ENCODE measurements around the gene CPNE6.

Gene CPNE6

DNA sequence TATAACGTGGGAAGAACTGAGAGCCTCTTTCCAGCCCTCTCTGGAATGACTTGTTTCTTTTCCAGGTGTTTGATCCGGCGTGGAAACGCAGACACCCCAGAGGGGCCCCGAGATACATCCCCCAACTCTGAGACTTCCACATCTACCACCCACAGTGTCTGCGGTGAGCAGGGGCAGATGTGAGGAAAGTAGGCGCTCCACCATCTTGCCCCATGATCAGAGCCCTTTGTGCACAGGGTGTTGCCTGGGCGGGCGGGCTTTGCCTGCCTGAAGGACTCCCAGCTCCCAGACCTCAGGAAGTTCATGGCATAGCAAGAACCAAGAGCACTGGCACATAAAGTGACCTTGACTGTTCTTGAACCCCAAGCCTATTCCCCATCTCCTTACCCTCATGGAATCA lies 16.7 kb upstream of the CPNE6 start:
- DNase-seq (ENCODE audit: low spot score): no peak

DNA sequence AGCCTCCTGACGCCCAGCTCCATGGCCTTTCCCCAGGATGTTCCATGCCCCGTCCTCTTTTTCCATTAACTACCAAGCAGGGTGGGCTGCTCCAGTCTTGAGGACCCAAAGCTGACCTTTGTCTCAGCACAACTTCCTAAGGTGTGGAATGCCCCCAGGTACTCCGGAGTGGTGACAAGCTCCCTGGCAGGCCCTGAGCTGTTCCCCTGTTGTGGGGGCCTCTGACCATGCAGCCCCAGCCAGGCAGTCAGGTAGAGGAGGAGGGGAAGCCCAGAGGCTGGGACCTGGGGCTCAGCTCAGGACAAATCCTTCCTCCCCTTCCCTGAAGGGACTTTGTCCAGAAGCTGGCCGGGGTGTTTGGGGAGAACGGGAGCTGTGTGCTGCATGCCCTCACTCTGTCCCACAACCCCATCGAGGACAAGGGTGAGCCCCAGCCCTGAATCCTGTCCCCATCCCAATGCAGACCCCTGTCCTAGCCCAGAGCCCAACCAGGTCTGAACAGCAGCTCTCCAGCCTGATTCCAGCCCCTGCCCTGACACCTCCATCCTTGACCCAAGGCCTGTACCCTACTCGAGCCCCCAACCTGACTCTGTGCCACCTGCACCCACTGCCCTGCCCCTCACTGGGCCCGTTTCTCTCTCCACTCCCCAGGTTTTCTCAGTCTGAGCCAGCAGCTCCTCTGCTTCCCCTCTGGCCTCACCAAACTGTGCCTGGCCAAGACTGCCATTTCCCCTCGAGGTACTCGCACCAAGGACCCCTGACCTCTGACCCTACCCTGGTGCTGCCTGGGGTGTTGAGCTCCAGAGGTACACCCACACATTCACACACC lies 15.2 kb upstream of the CPNE6 start:
- DNase-seq (ENCODE audit: low spot score): no peak

DNA sequence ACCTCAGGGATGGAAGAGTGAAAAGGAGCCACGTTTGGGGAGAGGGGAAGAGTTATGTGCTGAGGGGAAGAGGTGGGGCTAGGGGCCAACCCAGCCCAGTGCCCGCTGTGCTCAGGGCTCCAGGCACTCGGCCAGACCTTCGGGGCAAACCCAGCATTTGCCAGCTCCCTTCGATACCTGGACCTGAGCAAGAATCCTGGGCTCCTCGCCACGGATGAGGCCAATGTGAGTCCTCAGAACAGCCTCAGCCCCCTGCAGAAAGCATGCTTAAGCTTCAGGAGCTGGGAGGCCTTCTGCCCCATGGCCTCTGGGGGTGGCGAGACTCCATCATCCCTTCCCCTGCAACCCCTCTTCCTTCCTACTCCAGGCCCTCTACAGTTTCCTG lies 14.6 kb upstream of the CPNE6 start:
- no peak for DNase-seq (ENCODE audit: low spot score)

DNA sequence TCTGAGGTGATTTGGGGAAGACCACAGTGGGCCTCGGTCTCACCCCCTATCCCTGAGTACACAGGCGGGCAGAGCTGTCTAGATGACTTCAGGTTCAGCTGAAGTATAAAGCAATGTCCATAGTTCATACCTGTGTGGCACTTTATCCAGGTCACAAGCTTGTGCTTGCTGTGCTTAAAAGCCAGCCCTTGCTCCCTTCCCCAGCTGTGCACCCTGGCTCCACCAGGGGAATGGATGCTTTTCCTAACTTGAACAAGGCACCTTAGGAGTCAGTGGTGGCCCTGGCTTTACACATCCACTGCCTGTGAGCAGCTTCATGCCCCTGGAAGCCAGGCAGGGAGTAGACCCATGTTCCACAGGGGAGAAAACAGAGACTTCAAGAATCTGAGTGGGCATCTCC lies 14.1 kb upstream of the CPNE6 start:
- DNase-seq (ENCODE audit: low spot score): no peak

DNA sequence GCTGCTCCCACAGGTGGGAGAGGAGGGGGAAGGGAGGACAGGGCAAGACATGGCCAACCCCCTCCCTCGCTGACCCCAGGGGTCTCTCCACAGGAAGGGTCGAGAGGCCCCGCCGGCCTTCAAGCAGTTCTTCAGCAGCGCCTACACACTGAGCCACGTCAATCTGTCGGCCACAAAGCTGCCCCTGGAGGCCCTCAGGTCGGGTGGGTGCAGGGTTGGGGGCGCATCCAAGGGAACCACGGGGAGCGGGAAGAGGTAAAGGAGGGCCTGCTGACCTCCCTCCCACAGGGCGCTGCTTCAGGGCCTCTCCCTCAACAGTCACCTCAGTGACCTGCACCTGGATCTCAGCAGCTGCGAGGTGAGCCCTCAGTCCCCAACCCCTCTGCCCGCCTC lies 13.5 kb upstream of the CPNE6 start:
- no peak for DNase-seq (ENCODE audit: low spot score)

DNA sequence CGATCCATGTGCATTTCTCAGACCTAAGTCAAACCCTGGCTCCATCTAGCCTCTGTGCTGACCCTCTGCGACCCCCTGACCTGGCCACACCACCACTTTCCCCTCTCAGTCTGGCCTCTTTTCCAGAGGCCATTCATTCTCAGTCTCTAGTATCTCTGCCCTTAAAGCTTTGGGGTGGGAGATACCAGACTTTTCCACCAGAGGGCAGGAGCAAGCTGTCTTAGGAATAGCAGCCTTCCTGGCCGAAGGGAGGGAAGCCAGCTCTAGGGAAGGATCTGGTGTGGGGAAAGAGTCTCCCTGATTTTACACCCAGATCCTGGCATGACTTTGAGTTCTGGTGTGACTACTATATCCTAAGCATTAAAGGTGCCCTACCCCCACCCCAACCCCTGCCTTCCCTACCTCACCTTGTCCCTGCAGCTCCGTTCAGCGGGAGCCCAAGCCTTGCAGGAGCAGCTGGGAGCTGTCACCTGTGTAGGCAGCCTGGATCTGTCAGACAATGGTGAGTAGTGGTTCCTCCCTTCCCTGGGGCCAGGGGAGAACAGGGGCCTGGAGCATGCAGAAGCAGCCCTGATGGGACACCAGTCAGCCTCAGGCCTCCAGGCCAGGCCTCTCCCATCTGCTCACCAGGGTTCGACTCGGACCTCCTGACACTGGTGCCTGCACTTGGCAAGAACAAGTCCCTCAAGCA lies 13.0 kb upstream of the CPNE6 start:
- peak; percentile 86 for DNase-seq (ENCODE audit: low spot score)

DNA sequence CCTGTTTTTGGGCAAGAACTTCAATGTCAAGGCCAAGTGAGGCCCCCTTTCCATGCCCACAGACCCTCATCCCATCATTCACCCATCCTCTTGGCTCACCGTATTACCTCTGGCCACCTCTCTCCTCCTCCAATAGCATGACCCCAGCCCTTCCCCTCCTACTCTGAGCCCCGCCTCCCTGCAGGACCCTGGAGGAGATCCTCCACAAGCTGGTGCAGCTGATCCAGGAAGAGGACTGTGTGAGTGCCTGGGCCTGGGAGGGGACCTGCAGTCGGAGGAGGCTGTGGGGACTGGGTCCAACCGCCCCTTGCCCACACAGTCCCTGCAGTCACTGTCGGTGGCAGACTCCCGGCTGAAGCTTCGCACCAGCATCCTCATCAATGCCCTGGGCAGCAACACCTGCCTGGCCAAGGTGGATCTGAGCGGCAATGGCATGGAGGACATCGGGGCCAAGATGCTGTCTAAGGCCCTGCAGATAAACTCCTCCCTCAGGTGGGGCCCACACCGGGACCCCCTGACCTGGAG lies 12.3 kb upstream of the CPNE6 start:
- no peak for DNase-seq (ENCODE audit: low spot score)

DNA sequence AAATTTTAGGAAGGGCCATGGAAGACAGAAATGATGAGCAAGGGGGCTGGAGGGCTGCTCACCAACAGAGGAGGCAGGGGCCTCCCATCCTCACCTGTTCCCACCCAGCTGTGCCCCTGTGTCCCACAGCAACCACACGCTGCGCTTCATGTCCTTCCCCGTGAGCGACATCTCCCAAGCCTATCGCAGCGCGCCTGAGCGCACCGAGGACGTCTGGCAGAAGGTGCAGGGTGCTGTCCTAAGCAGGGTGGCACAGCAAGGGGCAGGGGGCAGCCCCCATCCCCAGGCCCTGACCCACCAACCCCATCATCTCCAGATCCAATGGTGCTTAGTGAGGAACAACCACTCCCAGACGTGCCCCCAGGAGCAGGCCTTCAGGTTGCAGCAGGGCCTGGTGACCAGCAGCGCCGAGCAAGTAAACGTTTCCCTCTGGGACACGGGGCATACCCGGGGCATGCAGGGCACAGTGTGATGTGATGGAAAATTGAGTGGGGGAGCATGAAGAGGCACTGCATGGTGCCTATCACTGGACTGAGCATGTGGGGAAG lies 11.4 kb upstream of the CPNE6 start:
- no peak for DNase-seq (ENCODE audit: low spot score)

DNA sequence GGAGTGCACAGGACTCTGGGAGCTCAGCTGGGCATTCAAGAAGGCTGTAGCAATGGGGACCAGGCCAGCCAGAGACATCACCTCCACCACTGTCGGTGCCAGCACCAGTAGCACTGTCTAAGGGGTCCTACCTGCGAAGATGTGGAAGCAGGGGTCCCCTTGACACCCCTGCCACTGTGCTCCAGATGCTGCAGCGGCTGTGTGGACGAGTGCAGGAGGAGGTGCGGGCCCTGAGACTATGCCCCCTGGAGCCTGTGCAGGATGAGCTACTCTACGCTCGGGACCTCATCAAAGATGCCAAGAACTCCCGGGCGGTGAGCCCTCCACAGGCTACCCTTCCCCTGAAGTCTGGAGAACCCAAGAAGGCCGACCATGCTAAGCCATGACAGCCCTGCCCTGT lies 10.9 kb upstream of the CPNE6 start:
- no peak for DNase-seq (ENCODE audit: low spot score)

DNA sequence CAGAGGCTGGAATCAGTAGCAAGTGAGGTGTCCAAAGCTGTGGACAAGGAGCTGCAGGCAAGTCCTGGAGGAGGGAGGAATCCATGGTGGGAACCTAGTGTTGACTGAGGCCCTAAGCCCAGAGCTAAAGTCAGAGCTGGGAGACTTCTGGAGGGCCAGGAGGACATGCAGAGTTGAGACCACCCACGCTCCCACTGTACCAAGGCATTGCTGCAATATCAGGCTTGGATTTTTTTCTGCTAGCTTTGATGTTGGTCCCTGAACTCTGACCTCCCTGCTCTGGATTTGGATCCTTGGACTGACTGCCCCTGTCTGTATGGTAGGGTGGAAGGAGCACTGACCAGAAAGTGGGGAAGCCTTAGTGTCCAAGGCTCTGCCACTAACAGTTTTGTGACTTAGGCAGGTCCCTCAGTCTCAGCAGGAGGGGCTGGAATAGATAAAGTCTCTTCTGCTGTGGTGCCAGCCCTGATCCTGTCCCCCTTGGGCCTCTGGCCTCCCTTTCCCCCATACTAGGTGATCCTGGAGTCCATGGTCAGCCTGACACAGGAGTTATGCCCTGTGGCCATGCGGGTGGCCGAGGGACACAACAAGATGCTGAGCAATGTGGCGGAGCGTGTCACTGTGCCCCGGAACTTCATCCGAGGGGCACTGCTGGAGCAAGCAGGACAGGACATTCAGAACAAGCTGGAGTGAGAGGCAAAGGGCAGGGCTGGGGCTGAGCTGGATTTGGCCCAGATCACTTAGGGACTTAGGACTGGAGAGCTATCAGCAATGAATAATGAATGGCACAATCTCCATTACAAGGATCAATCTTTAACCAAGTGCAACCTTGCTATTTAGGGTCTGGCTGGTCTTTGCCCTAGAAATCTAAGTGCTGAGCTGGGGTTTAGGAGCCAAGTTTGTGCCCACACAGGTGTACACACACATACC lies 10.1 kb upstream of the CPNE6 start:
- no peak for DNase-seq (ENCODE audit: low spot score)

DNA sequence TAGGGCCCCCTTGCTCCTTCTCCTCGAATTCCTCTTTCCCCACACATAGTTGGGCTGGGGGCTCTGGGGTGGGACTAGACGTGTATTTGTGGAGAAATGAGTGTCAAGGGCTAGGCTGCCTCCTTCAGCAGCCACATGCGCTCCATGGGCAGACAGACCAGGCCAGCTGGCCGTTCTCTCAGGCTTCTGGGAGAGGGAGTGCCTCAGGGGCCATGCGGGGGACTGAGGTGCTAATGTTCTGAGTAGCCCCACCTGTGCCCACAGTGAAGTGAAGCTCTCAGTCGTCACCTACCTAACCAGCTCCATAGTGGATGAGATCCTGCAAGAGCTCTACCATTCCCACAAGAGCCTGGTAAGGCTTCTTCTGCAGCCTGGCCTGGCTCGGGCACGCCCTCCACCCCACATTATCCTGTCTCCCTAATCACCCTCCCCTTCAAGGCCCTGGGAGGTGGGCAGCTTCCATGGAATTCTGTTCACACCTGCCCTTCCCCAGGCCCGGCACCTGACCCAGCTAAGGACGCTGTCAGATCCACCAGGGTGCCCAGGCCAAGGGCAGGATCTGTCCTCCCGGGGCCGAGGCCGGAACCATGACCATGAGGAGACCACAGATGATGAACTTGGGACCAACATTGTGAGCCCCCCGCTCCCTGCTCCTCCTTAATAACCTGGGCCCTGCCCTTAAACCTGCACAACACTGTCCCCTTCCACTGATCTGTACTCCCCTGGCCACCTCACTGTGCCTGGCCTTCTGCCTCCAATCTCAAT lies 9.0 kb upstream of the CPNE6 start:
- DNase-seq (ENCODE audit: low spot score): no peak

DNA sequence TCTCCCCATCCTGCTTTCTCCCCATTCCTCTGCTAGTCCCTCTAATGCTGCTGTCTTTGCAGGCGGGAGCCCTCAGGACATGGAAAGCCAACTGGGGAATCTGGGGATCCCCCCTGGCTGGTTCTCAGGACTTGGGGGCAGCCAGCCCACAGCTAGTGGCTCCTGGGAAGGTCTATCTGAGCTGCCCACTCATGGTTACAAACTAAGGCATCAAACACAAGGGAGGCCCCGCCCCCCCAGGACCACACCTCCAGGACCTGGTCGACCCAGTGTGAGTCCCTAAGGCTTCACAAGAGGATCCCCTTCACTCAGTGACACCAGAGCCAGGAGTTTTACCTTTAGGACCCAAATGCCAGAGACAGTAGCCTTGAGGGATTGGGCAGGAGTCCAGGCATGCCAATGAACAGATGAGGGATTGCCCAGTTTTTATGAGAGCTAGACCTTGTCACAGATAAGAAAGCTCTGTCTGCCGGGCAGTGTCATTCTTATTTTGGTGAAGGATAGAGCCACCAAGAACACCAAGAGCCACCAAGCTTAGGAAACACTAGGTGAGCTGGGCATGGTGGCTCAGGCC lies 8.0 kb upstream of the CPNE6 start:
- DNase-seq (ENCODE audit: low spot score): no peak

DNA sequence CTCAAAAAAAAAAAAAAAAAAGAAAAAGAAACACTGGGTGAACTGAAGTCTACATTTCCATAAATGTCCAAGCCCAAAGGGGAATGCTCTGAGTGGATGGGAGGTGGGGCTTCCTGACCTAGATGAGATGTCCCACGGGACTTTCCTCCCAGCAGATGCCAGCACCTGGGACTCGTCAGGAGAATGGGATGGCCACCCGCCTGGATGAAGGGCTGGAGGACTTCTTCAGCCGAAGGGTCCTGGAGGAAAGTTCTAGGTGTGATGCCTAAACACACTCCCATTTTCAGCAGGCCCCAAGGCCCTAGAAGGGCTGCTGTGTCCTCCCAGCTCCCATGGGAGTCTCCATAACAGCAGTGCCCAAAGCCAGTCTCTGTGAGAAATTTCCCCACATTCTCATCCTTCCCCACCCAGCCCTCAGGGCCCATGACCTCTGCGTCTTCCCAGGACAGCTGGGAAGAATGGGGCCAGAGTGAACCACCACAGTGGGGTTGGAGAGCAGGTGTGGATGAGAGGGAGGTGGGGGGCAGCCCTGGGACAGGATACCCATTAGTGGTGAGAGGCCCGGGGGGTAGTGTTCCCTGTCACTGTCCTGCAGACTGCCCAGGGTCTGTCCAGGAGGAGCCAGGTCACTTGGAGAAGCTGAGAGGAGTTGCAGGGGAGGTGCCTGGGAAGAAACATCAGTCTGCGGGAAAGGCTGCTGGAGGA lies 7.1 kb upstream of the CPNE6 start:
- DNase-seq (ENCODE audit: low spot score): no peak

DNA sequence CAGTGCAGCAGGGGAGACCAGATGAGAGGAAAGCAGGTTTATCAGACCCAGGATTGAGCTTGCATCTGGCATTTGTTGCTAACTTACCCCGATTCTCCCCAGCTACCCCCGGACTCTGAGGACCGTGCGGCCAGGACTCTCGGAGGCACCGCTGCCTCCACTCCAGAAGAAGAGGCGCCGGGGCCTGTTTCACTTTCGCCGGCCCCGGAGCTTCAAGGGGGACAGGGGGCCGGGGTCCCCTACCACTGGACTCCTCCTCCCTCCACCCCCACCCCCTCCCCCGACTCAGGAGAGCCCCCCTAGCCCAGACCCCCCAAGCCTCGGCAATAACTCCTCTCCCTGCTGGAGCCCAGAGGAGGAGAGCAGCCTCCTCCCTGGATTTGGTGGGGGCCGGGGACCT lies 6.5 kb upstream of the CPNE6 start:
- no peak for DNase-seq (ENCODE audit: low spot score)

DNA sequence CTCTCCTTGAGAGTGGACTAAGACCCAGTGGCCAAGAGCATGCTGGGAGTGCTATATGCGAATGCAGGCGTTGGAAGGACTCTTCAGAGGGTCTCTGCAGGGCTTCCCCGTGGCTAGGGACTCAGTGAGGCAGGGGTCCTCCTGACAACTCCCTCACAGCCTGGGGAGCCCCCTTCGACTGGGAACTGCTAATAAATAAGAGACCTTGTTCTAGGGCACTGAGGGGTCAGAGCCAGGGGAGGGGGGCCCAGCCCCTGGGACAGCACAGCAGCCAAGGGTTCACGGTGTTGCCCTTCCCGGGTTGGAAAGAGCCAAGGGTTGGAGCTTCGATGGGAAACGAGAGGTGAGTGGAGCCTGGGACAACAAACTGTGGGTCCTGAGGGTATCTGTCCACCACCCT lies 6.0 kb upstream of the CPNE6 start:
- DNase-seq (ENCODE audit: low spot score): no peak

DNA sequence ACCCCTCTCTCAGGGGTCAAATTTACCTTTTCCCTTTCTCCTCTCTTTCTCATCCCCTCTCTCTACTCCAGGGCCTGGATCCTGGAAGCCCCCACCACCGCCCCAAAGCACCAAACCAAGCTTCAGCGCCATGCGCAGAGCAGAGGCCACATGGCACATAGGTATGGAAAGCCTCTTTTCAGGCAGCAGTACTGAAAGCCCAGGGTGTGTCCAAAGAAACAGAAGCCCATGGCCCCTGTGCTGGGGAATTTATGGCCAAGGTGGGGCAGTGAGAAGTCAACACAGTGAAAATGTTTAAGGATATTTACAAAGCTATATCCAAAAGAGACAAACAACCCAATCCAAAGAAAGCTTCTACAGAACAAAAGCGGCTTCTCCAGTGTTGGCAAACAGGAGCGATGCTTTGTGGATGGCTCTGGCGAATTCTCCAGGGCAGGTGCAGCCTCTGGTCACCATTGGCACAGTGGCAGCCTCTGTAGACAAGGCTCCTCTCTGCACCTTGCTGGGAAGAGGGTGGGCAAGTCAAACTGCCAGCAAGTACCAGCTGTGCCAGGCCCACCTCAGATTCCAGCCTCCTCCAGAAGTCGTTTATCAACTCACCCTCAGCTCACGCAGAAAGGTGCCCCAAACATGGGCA lies 4.7 kb upstream of the CPNE6 start:
- DNase-seq (ENCODE audit: low spot score): no peak

DNA sequence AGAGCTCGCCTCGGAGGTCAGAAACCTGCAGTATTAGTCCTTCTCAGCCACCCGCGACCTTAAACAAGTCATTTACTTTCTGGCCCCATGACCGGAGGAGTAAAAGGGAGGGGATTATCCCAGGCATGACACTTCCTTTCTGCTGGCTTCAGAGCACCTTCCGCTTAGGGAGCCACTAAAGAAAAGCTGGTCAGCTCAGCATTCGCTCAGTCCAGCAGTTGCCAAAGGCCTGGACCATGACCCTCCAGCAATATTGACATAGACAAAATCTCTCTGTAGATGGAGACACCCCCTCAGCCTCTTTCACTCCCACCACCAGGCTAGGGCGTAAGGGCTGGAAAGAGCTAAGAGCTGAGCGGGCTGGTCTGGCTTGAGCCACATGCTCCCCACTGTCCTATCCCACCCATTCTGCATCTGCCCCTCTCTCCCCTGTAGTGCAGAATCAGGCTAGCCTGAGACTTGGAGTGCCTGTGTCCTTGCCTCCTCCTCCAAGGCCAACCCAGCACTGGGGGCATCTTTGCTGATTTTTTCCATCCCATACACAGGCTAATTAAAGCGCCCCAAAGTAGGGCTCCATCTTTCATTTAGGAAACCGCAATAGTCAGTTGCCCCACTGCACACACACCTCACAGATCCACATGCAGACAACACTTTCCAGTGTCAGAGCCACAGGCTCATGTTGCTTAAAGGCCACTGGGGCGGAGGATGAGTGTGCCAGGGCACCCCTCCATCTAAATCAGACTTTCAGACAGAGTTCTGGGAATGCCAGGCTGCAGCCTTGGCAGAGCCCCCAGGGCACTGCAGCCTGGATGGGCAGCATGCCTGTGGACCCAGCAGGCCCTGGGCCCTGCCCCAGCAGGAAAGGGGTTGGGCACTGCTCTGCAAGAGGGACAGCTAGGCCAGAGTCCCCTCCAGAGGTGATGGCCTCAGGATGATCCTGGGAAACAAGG lies 4.0 kb upstream of the CPNE6 start:
- no peak for DNase-seq (ENCODE audit: low spot score)

DNA sequence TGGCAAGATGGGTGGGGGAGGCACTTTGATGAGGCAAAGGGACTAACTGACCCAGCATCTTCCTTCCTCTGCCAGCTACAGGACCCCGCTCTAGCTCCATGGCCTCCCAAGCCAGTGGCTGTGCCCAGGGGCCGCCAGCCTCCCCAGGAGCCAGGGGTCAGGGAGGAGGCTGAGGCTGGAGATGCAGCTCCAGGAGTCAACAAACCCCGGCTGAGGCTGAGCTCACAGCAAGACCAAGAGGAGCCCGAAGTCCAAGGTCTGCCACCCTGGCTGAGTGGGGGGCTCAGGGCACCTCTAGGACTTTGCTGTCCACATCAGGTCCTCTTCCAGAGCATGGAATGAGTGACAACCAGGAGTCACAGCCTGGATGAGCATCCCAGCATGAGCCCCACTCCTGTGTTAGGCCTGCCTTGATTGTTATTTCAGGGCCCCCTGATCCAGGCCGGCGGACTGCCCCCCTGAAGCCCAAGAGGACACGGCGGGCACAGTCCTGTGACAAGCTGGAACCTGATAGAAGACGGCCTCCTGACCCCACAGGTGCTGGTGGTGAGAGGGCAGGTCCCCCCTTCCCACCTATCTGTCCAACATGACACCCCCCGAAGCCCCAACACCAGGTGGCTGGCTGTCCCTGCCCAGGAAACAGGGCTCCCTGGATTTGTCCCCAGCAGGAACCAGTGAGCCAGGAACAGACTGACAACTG lies 2.5 kb upstream of the CPNE6 start:
- DNase-seq (ENCODE audit: low spot score): no peak

Data from GM03348 (cell line).